HepG2 (cell line): ENCODE measurements around the gene MFSD8. TPM values are rescaled to one million over a fixed set of nuclear protein-coding genes. Genes with fewer than 3 reads are reported as not detected.
"Not testable (repeated sequence)": the region's sequence is repeated elsewhere in the genome, so short reads cannot be mapped to it uniquely, and the experiment has no call there.

Source experiments
- ATAC-seq: fragments of 200-7000 bp; cut with Tn5 transposase; 3 replicates; pipeline ENCODE4 v1.9.1; 2020; ENCODE audit warnings: mild to moderate bottlenecking, moderate library complexity
- BruUV-seq: library from RNA; stranded (reverse); fragments of 400-500 nt; replicated peaks from 2 replicates; lab custom pipeline; 2021; lab: Mats Ljungman, UMichigan
- CTCF ChIA-PET: fragments of 300-600 bp; formaldehyde crosslinking; extraction: SDS; loops from one replicate; lab custom pipeline; 2021; ENCODE audit warnings: low total read pairs, inconsistent platforms, low intra/inter-chr PET ratio; lab: Yijun Ruan, JAX
- POLR2A ChIA-PET: fragments of 350-600 bp; sonication (Branson Sonifier 250); formaldehyde crosslinking; loops from one replicate; lab custom pipeline; 2020; ENCODE audit warnings: antibody characterized with exemption, inconsistent platforms; lab: Yijun Ruan, JAX
- DNase-seq: peaks from one replicate; pipeline ENCODE4 v3.0.0-alpha.2; 2015; ENCODE audit warnings: low spot score
- FAIRE-seq: peaks from 3 replicates; lab custom pipeline; 2011; peaks lifted over from hg19 to GRCh38; lab: Jason Lieb, UNC
- H2AFZ ChIP-seq: one replicate; pipeline ENCODE4 v1.6.1; 2011; ENCODE audit warnings: low read length, inconsistent platforms
- H3K27ac ChIP-seq: fragments of 300-600 bp; 3 replicates; pipeline ENCODE4 v1.8.0; 2011; ENCODE audit warnings: mixed run types, mild to moderate bottlenecking, mixed read lengths, low read length, inconsistent platforms; ENCODE audit not compliant: insufficient read depth; ENCODE audit errors: extremely low read length
- H3K27me3 ChIP-seq, 2 experiments: fragments of 200-600 bp in 1 of 2; 2 replicates in 1 of 2; 3 replicates in 1 of 2; pipeline versions ENCODE4 v1.6.0 to v1.8.0; 2011; ENCODE audit warnings: low read length in 2 of 2, mild to moderate bottlenecking in 2 of 2, moderate library complexity in 2 of 2, inconsistent platforms in 1 of 2; ENCODE audit not compliant: insufficient read depth in 2 of 2, control insufficient read depth in 1 of 2
- H3K36me3 ChIP-seq, 2 experiments: fragments of 200-600 bp in 1 of 2; replicated peaks in 1 of 2; 2 replicates in 1 of 2; 3 replicates in 1 of 2; pipeline versions ENCODE4 v1.5.1 to v1.8.0; 2011; ENCODE audit warnings: low read length in 2 of 2, inconsistent platforms in 1 of 2; ENCODE audit not compliant: insufficient read depth in 2 of 2, control insufficient read depth in 1 of 2
- H3K4me1 ChIP-seq: 2 replicates; pipeline ENCODE4 v1.5.1; 2012; ENCODE audit warnings: low read length, inconsistent platforms; ENCODE audit not compliant: insufficient read depth
- H3K4me2 ChIP-seq: 2 replicates; pipeline ENCODE4 v1.6.0; 2011; ENCODE audit warnings: low read depth, low read length, inconsistent platforms
- H3K4me3 ChIP-seq, 3 experiments: fragments of 200-600 bp in 1 of 3; sonication (generic), shearing (Covaris generic) in 1 of 3; replicated peaks in 1 of 3; 2 replicates each; pipeline ENCODE4 v1.5.1; 2011 to 2016; ENCODE audit warnings: low read length in 3 of 3, inconsistent platforms in 2 of 3, low read depth in 2 of 3, mild to moderate bottlenecking in 2 of 3, control low read depth in 1 of 3, mixed read lengths in 1 of 3; ENCODE audit not compliant: insufficient read depth in 1 of 3
- H3K79me2 ChIP-seq: one replicate; pipeline ENCODE4 v1.6.1; 2011; ENCODE audit warnings: low read length, inconsistent platforms; ENCODE audit not compliant: insufficient read depth
- H3K9ac ChIP-seq: 2 replicates; pipeline ENCODE4 v1.6.0; 2011; ENCODE audit warnings: mild to moderate bottlenecking, low read depth, low read length, inconsistent platforms; ENCODE audit not compliant: insufficient read depth
- H3K9me3 ChIP-seq: 2 replicates; pipeline ENCODE4 v1.5.1; 2012; ENCODE audit warnings: mild to moderate bottlenecking, low read length
- H4K20me1 ChIP-seq: 2 replicates; pipeline ENCODE4 v1.6.0; 2011; ENCODE audit warnings: inconsistent platforms, mild to moderate bottlenecking, low read length, moderate library complexity; ENCODE audit not compliant: insufficient read depth
- CEBPB ChIP-seq: IDR thresholded peaks from 2 replicates; pipeline ENCODE4 v1.6.1; 2011; ENCODE audit warnings: low read depth, low read length, improper control_type of control experiment, borderline replicate concordance
- CEBPG ChIP-seq: IDR thresholded peaks from 2 replicates; pipeline ENCODE4 v1.6.1; 2016
- IRF2 ChIP-seq: IDR thresholded peaks from 2 replicates; pipeline ENCODE4 v1.6.1; 2018; ENCODE audit warnings: missing genetic modification reagents, missing compliant biosample characterization
- JARID2 ChIP-seq: sonication (generic); formaldehyde crosslinking; IDR thresholded peaks from 2 replicates; pipeline ENCODE4 v1.8.1; 2023; ENCODE audit warnings: missing genetic modification reagents, inconsistent platforms; ENCODE audit not compliant: insufficient replicate concordance
- KDM5B ChIP-seq: sonication (generic); formaldehyde crosslinking; IDR thresholded peaks from 2 replicates; pipeline ENCODE4 v1.4.0; 2020; ENCODE audit warnings: missing genetic modification reagents, mild to moderate bottlenecking, borderline replicate concordance
- NFYB ChIP-seq: sonication (generic); formaldehyde crosslinking; IDR thresholded peaks from 2 replicates; pipeline ENCODE4 v1.4.0; 2020; ENCODE audit warnings: missing genetic modification reagents
- NR3C1 ChIP-seq: sonication (generic); formaldehyde crosslinking; IDR thresholded peaks from 2 replicates; pipeline ENCODE4 v1.4.0; 2020; ENCODE audit warnings: missing genetic modification reagents
- ZNF33A ChIP-seq: sonication (generic); formaldehyde crosslinking; IDR thresholded peaks from 2 replicates; pipeline ENCODE4 v1.5.1; 2020; ENCODE audit warnings: missing genetic modification reagents, mild to moderate bottlenecking, moderate library complexity, borderline replicate concordance
- ZNF430 ChIP-seq: sonication (generic); formaldehyde crosslinking; IDR thresholded peaks from 2 replicates; pipeline ENCODE4 v1.9.0; 2021; ENCODE audit warnings: mild to moderate bottlenecking, missing genetic modification reagents
- ZNF496 ChIP-seq: sonication (generic); formaldehyde crosslinking; IDR thresholded peaks from 2 replicates; pipeline ENCODE4 v1.8.1; 2023; ENCODE audit warnings: mild to moderate bottlenecking, moderate library complexity, missing genetic modification reagents; ENCODE audit not compliant: insufficient replicate concordance
- ZNF569 ChIP-seq: sonication (generic); formaldehyde crosslinking; IDR thresholded peaks from 2 replicates; pipeline ENCODE4 v1.5.0; 2020; ENCODE audit warnings: mild to moderate bottlenecking, missing genetic modification reagents, moderate library complexity, borderline replicate concordance
- WGBS: methylation state at CpG from one replicate; pipeline ENCODE4 v1.1.6; 2017; ENCODE audit warnings: low lambda C conversion rate; 5-methylcytosine and 5-hydroxymethylcytosine counted together
- in situ Hi-C: cut with HindIII; loops from 2 replicates; pipeline ENCODE4 v1.10.0; 2017; ENCODE audit warnings: low pct_unique_long_range_greater_than_20kb; ENCODE audit not compliant: extremely low pct_ligation_motif_present
- intact Hi-C: fragments of 100-400 bp; cut with micrococcal nuclease; formaldehyde crosslinking; loops from one replicate; pipeline ENCODE4 v1.10.0; 2022; ENCODE audit not compliant: unreplicated experiment
- polyA plus RNA-seq, 8 experiments: library from polyadenylated mRNA; depleted of rRNA in 3 of 8; stranded (reverse) in 7 of 8; unstranded in 1 of 8; fragments of >200 nt; fragmentation: Illumina TruSeq in 4 of 8; extraction: Trizol in 4 of 8; gene quantifications; 2 replicates each; pipeline versions ENCODE4 v1.2.1 to v1.2.3, GENCODE V29; 2011 to 2016; ENCODE audit warnings: low read depth in 4 of 8, missing spikeins in 1 of 8, mixed read lengths in 1 of 8; ENCODE audit not compliant: insufficient read depth in 1 of 8
- total RNA-seq, 5 experiments: library from RNA; depleted of rRNA; stranded (reverse); fragments of >200 nt; fragmentation: Illumina TruSeq; extraction: Trizol; gene quantifications; 2 replicates each; pipeline ENCODE4 v1.2.3, GENCODE V29; 2016; ENCODE audit warnings: low read depth in 1 of 5
- TF ChIP-seq, protein P1 (sequence below): sonication (generic); formaldehyde crosslinking; IDR thresholded peaks from 2 replicates; pipeline ENCODE4 v1.5.0; 2020; ENCODE audit warnings: mild to moderate bottlenecking, missing genetic modification reagents

Gene MFSD8
- total and polyA plus RNA-seq, 2 of the 13 experiments (the other 11 are each of a cell fraction or from before 2014, with no cell fraction given): 24.8 to 25.5 TPM

GRCh38 chr4:127975121-127975770 lies 10.3 kb upstream of the MFSD8 start:
- ATAC-seq (no peak), DNase-seq (peak; percentile 4), FAIRE-seq (no peak)
- POLR2A ChIA-PET: interaction anchor here (1.0 kb wide), 1 partner anchor 10 kb away, joined by 3 read pairs; the partner anchor contains the start of genes ABHD18 and MFSD8
- no TSS peak for BruUV-seq
- no peak overlapping the region for H3K4me3 ChIP-seq
- no peak overlapping the region for H3K9ac ChIP-seq
- H3K79me2 ChIP-seq: peaks cover 3% of the 10 kb centered on the region
- in situ Hi-C loops: no loop called here
- intact Hi-C loops: no loop called here
- H3K36me3 ChIP-seq: peaks cover 2 to 9% of the 10 kb centered on the region in 2 experiments; a peak in 4 of 5 replicates
- TF ChIP-seq KDM5B (no peak), ZNF569 (CRISPR knock-in tag) (no peak), ZNF496 (CRISPR knock-in tag) (no peak), CEBPB (peak; percentile 84), IRF2 (CRISPR knock-in tag) (no peak), NR3C1 (CRISPR knock-in tag) (no peak), NFYB (CRISPR knock-in tag) (no peak), JARID2 (no peak), ZNF430 (CRISPR knock-in tag) (no peak), CEBPG (CRISPR knock-in tag) (0 out of 2 replicates have a peak, but pooled peaks have one; percentile 9), ZNF33A (CRISPR knock-in tag) (no peak)
- TF ChIP-seq, protein P1, sequence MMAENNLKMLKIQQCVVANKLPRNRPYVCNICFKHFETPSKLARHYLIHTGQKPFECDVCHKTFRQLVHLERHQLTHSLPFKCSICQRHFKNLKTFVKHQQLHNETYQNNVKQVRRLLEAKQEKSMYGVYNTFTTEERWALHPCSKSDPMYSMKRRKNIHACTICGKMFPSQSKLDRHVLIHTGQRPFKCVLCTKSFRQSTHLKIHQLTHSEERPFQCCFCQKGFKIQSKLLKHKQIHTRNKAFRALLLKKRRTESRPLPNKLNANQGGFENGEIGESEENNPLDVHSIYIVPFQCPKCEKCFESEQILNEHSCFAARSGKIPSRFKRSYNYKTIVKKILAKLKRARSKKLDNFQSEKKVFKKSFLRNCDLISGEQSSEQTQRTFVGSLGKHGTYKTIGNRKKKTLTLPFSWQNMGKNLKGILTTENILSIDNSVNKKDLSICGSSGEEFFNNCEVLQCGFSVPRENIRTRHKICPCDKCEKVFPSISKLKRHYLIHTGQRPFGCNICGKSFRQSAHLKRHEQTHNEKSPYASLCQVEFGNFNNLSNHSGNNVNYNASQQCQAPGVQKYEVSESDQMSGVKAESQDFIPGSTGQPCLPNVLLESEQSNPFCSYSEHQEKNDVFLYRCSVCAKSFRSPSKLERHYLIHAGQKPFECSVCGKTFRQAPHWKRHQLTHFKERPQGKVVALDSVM: no peak
- TF ChIP-seq, all 625 proteins: peak for 2
- no peaks in the 10 kb centered on the region for H3K9me3 ChIP-seq
- no peak overlapping the region for H3K27ac ChIP-seq
- peaks cover 5% of the 10 kb centered on the region; the same call in 1 of the 2 replicates for H3K4me1 ChIP-seq
- no peak overlapping the region for H3K4me2 ChIP-seq
- H2AFZ ChIP-seq: no peak overlapping the region
- no peaks in the 10 kb centered on the region for H3K27me3 ChIP-seq
- CTCF ChIA-PET: no interaction called here
- H4K20me1 ChIP-seq: no peaks in the 10 kb centered on the region
- WGBS: 100% methylated on average over 2 of the region's 2 CpGs

DNA sequence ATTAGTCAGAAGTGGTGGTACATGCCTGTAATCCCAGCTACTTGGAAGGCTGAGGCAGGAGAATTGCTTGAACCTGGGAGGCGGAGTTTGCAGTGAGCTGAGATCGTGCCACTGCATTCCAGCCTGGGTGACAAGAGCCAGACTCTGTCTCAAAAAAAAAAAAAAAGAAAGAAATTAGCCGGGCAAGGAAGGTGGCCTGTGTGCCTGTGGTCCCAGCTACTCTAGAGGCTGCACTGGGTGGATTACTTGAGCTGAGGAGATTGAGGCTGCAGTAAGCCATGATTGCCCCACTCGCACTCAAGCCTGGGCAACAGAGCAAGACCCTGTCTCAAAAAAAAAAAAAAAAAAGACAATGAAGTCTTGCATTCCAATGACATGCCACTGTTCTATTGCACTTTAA lies 6.0 kb upstream of the MFSD8 start:
- H2AFZ ChIP-seq, intact Hi-C loops, H3K4me2 ChIP-seq, H3K27ac ChIP-seq, H3K36me3 ChIP-seq, DNase-seq, H3K9me3 ChIP-seq, POLR2A ChIA-PET, H3K4me3 ChIP-seq, BruUV-seq, ATAC-seq, in situ Hi-C loops, CTCF ChIA-PET, H4K20me1 ChIP-seq, H3K9ac ChIP-seq, H3K27me3 ChIP-seq, FAIRE-seq: not testable (repeated sequence)
- Histone ChIP-seq H3K79me2 (peaks cover 29% of the 10 kb centered on the region), H3K4me1 (peaks cover 29% of the 10 kb centered on the region)
- WGBS: 100% methylated on average over 4 of the region's 4 CpGs
